ENCODE results near the gene DHFR.

- no peak for TF ChIP-seq ZFP30 (CRISPR knock-in tag; IDR thresholded peaks at IDR 0.05)
- TF ChIP-seq GLIS3 (CRISPR knock-in tag; IDR thresholded peaks at IDR 0.05), result no peak
- no peak for TF ChIP-seq ISL1 (CRISPR knock-in tag; IDR thresholded peaks at IDR 0.05)
- TF ChIP-seq ZFP3 (CRISPR knock-in tag; IDR thresholded peaks at IDR 0.05), result no peak
- TF ChIP-seq ARNTL (CRISPR knock-in tag; IDR thresholded peaks at IDR 0.05; ENCODE audit: borderline replicate concordance, low read depth), result no peak
- no peak for TF ChIP-seq SNAI2 (CRISPR knock-in tag; IDR thresholded peaks at IDR 0.05)
- no peak for TF ChIP-seq BACH2 (CRISPR knock-in tag; IDR thresholded peaks at IDR 0.05; ENCODE audit: borderline replicate concordance)
- TF ChIP-seq PATZ1 (CRISPR knock-in tag; IDR thresholded peaks at IDR 0.05; ENCODE audit: borderline replicate concordance), result no peak
Measured at GRCh38 chr5:80631278-80632259, 23.2 kb downstream of the DHFR start.
